Osteoblast (primary cell): ENCODE data around the gene SCN7A. TPM values are rescaled to one million over a fixed set of nuclear protein-coding genes. Genes with fewer than 3 reads are reported as not detected.

Experiments
- DNase-seq: peaks from one replicate; pipeline ENCODE4 v3.0.0; 2011; ENCODE audit warnings: low spot score, mixed read lengths; ENCODE audit not compliant: insufficient read length; ENCODE audit errors: missing footprints
- H2AFZ ChIP-seq: 2 replicates; pipeline ENCODE4 v1.6.0; 2011; ENCODE audit warnings: mild to moderate bottlenecking, low read length
- H3K27ac ChIP-seq: 2 replicates; pipeline ENCODE4 v1.5.1; 2011; ENCODE audit warnings: mild to moderate bottlenecking, low read depth, low read length, moderate library complexity
- H3K27me3 ChIP-seq: 2 replicates; pipeline ENCODE4 v1.6.0; 2012; ENCODE audit warnings: mild to moderate bottlenecking, control low read depth, inconsistent platforms, low read length, moderate library complexity; ENCODE audit not compliant: insufficient read depth
- H3K36me3 ChIP-seq: 2 replicates; pipeline ENCODE4 v1.5.1; 2011; ENCODE audit warnings: mild to moderate bottlenecking, low read length, control low read depth, moderate library complexity; ENCODE audit not compliant: insufficient read depth
- H3K4me1 ChIP-seq: 2 replicates; pipeline ENCODE4 v1.5.1; 2011; ENCODE audit warnings: mild to moderate bottlenecking, low read length, control low read depth, moderate library complexity; ENCODE audit not compliant: insufficient read depth
- H3K4me2 ChIP-seq: 2 replicates; pipeline ENCODE4 v1.6.0; 2011; ENCODE audit warnings: mild to moderate bottlenecking, low read length; ENCODE audit not compliant: insufficient read depth
- H3K4me3 ChIP-seq: fragments of 200-600 bp; sonication (generic); 3 replicates; pipeline ENCODE4 v1.5.1; 2012; ENCODE audit warnings: mild to moderate bottlenecking, low read length, inconsistent platforms; ENCODE audit not compliant: insufficient read depth
- H3K79me2 ChIP-seq: 2 replicates; pipeline ENCODE4 v1.6.0; 2012; ENCODE audit warnings: mild to moderate bottlenecking, low read length, control low read depth, inconsistent platforms; ENCODE audit not compliant: insufficient read depth
- H3K9me3 ChIP-seq: 2 replicates; pipeline ENCODE4 v1.5.1; 2011; ENCODE audit warnings: low read depth, low read length, control low read depth
- H4K20me1 ChIP-seq: 2 replicates; pipeline ENCODE4 v1.6.0; 2012; ENCODE audit warnings: mild to moderate bottlenecking, low read length, control low read depth; ENCODE audit not compliant: insufficient read depth
- CTCF ChIP-seq: IDR thresholded peaks from 2 replicates; pipeline ENCODE4 v1.5.1; 2011; ENCODE audit warnings: mild to moderate bottlenecking, low read depth, low read length, moderate library complexity; ENCODE audit errors: extremely low read depth
- total RNA-seq: library from RNA; depleted of rRNA; stranded (reverse); fragments of >200 nt; gene quantifications from 2 replicates; pipeline ENCODE4 v1.2.3, GENCODE V29; 2012

Gene SCN7A
- total RNA-seq, 1 donor = not detected

DNA sequence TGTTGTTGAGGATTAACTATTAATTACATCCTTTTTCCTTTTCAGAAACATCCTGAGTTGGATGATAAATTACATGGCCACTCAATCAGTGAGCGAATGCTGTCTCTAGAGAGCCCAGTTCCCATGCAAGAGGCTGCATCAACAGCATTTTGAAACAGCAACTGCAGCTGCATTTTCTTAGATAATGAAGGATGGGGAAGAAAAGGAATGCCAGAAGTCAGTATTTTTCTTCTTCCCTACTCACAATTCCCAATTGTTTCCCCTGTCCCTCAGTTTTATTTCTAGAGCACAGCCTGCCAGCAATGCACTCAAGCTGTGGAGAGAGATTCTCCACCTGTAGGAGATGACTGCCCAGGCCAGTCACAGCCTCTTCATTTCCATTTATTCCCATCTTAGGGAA, 6.9 kb downstream of the SCN7A start:
- DNase-seq = no peak
- no peak for TF ChIP-seq CTCF
- no peaks in the 10 kb centered on the region for H4K20me1 ChIP-seq
- no peaks in the 10 kb centered on the region for H3K4me1 ChIP-seq
- no peak overlapping the region for H2AFZ ChIP-seq
- H3K4me2 ChIP-seq = no peak overlapping the region
- no peaks in the 10 kb centered on the region for H3K36me3 ChIP-seq
- no peaks in the 10 kb centered on the region for H3K79me2 ChIP-seq
- H3K27ac ChIP-seq = no peak overlapping the region
- H3K9me3 ChIP-seq = no peaks in the 10 kb centered on the region
- H3K27me3 ChIP-seq = no peaks in the 10 kb centered on the region
- no peak overlapping the region for H3K4me3 ChIP-seq

GRCh38 chr2:166485558-166486178, 8.4 kb downstream of the SCN7A start:
- H3K79me2 ChIP-seq = no peaks in the 10 kb centered on the region
- no peak for DNase-seq
- no peak overlapping the region for H3K4me3 ChIP-seq
- no peaks in the 10 kb centered on the region for H4K20me1 ChIP-seq
- H3K27ac ChIP-seq = no peak overlapping the region
- no peaks in the 10 kb centered on the region for H3K36me3 ChIP-seq
- H3K4me2 ChIP-seq = no peak overlapping the region
- H3K4me1 ChIP-seq = no peaks in the 10 kb centered on the region
- no peaks in the 10 kb centered on the region for H3K27me3 ChIP-seq
- no peaks in the 10 kb centered on the region for H3K9me3 ChIP-seq
- H2AFZ ChIP-seq = no peak overlapping the region
- TF ChIP-seq CTCF = no peak

DNA sequence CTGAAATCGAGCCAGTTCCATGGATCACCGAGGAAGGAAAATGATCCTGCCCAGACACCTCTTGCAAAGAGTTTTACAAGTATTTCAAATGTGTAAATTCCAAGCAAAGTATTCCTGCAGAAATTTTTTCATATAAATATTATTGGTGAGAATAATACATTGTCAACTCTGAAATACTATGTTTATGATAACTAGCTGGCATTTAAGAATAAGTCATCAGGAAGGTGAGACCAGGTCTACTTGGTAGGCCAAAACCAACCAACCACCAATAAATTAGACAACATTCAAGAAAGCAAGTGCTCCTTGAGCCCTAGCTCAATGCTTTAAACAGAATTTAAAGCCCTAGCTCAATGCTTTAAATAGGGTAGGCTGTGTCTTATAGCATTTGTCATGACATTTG, 21.7 kb downstream of the SCN7A start:
- H4K20me1 ChIP-seq = no peaks in the 10 kb centered on the region

More for the DNA sequence above, 21.7 kb downstream of the SCN7A start:
- Histone ChIP-seq H3K79me2 (no peaks in the 10 kb centered on the region), H3K9me3 (no peaks in the 10 kb centered on the region), H3K36me3 (no peaks in the 10 kb centered on the region), H3K27ac (no peak overlapping the region), H3K27me3 (no peaks in the 10 kb centered on the region), H3K4me2 (no peak overlapping the region), H3K4me3 (no peak overlapping the region), H2AFZ (no peak overlapping the region), H3K4me1 (no peaks in the 10 kb centered on the region)
- DNase-seq = no peak
- no peak for TF ChIP-seq CTCF
